Heart left ventricle (tissue), 16 donors: ENCODE measurements around the gene SAPCD1. TPM values are rescaled to one million over a fixed set of nuclear protein-coding genes. Genes with fewer than 3 reads are reported as not detected.

Experiments
- ATAC-seq, 4 donors: fragments of 200-7000 bp; cut with Tn5 transposase; one replicate each; pipeline ENCODE4 v1.9.1; 2020 to 2022; ENCODE audit warnings: moderate library complexity in 4 of 4, mild to moderate bottlenecking in 3 of 4, moderate number of reproducible peaks in 1 of 4
- DNase-seq, 5 donors: peaks; one replicate each; pipeline ENCODE4 v3.0.0-alpha.2; 2020
- H3K27ac ChIP-seq, 12 donors: fragments of 200-600 bp; sonication (generic) in 4 of 12; one replicate each; pipeline versions ENCODE4 v1.5.0 to v1.8.0; 2016 to 2022; ENCODE audit warnings: mild to moderate bottlenecking in 2 of 12
- H3K27me3 ChIP-seq, 9 donors: fragments of 200-600 bp; sonication (generic) in 2 of 9; one replicate each; pipeline versions ENCODE4 v1.5.1 to v1.8.0; 2016 to 2022; ENCODE audit warnings: mild to moderate bottlenecking in 3 of 9
- H3K36me3 ChIP-seq, 9 donors: fragments of 200-600 bp; sonication (generic) in 2 of 9; one replicate each; pipeline versions ENCODE4 v1.5.0 to v1.8.0; 2018 to 2022; ENCODE audit warnings: mild to moderate bottlenecking in 2 of 9
- H3K4me1 ChIP-seq, 12 donors: fragments of 200-600 bp; sonication (generic) in 4 of 12; one replicate each; pipeline versions ENCODE4 v1.5.0 to v1.8.0; 2016 to 2022; ENCODE audit warnings: mild to moderate bottlenecking in 3 of 12
- H3K4me3 ChIP-seq, 12 donors: fragments of 200-600 bp; sonication (generic) in 4 of 12; one replicate each; pipeline versions ENCODE4 v1.5.0 to v1.8.0; 2017 to 2022; ENCODE audit warnings: mild to moderate bottlenecking in 9 of 12, moderate library complexity in 4 of 12
- H3K9me3 ChIP-seq, 12 donors: fragments of 200-600 bp; sonication (generic) in 4 of 12; one replicate each; pipeline versions ENCODE4 v1.5.0 to v1.8.0; 2016 to 2022; ENCODE audit warnings: mild to moderate bottlenecking in 1 of 12
- CTCF ChIP-seq, 12 donors: fragments of 200-600 bp; sonication (generic) in 4 of 12; IDR thresholded peaks; one replicate each; pipeline versions ENCODE4 v1.5.0 to v1.8.0; 2018 to 2022; ENCODE audit warnings: antibody characterized with exemption in 12 of 12, mild to moderate bottlenecking in 5 of 12
- POLR2A ChIP-seq, 2 donors: fragments of 450-650 bp; IDR thresholded peaks; one replicate each; pipeline ENCODE4 v1.6.1; 2017; ENCODE audit warnings: antibody characterized with exemption in 2 of 2, mild to moderate bottlenecking in 2 of 2, moderate library complexity in 2 of 2
- WGBS, 4 donors: extraction: QIAGEN DNeasy Blood & Tissue Kit in 2 of 4; methylation state at CpG; one replicate each; pipeline versions ENCODE4 v1.1.5 to v1.1.7; 2013 to 2018; 5-methylcytosine and 5-hydroxymethylcytosine counted together
- intact Hi-C, 10 donors: fragments of 100-400 bp; cut with DNase I; formaldehyde crosslinking; loops; one replicate each; pipeline versions ENCODE4 v1.11.1 to v1.14.2; 2022
- polyA plus RNA-seq, 2 donors: library from polyadenylated mRNA; stranded (reverse); fragments of 200-250 nt; gene quantifications; one replicate each; pipeline ENCODE4 v1.2.3, GENCODE V29; 2013
- total RNA-seq, 9 donors: library from RNA; depleted of rRNA in 2 of 9; stranded (reverse); fragments of >200 nt in 2 of 9; fragmentation: NEBNext Ultra II Directional in 3 of 9; extraction: Animal tissue kit (Norgen Biotek cat#: 25700) in 3 of 9; gene quantifications; one replicate each; pipeline versions ENCODE4 v1.1.0 to v1.2.4, GENCODE V29; 2016 to 2023
- donor health status: ischemic (EF 13 %, LVEDD 7.1; RV severe dilation, severe dysfunction).
- donor health status: healthy with polysubstance abuse.
- donor health status: DM: no; HTN: yes; CAD: no.
- donor health status: DM: no; HTN: no; CAD: no.
- donor health status: ischemic (EF 25% LVEDD 6.9; RV normal size, moderate dysfunction).
- donor health status: ischemic (EF 25% LVEDD 5.7; RV mildly dilated, moderate dysfunction).
- donor health status: healthy.
- donor health status: DM: yes; HTN: yes; CAD: no.
- donor health status: ischemic (EF 35%, LVEDD 5.7; RV mildly dilated, moderate dysfunction).
- donor health status: nonischemic (EF 11% LVEDD 7.7; RV severe dilation, severe dysfunction).
- donor health status: DM: yes; HTN: yes; CAD: no.
- donor health status: PGD.
- donor health status: ischemic (EF 29% LVEDD 5.4; RV normal size, mild dysfunction).
- donor health status: nonischemic (EF 23%, LVEDD 6.1; RV moderate dilation, normal function).

Gene SAPCD1
- total and polyA plus RNA-seq, 11 donors = 0.35 to 1.5 (median 0.73) TPM; not detected in 6

- Histone ChIP-seq H3K4me1 (peaks cover 5 to 75% (median 49%) of the 10 kb centered on the region in 12 donors), H3K27me3 (no peaks in the 10 kb centered on the region), H3K27ac (peak within 1 kb of the TSS; percentile 69 to 99 (median 92)), H3K36me3 (peaks cover 3 to 34% (median 29%) of the 10 kb centered on the region in 9 donors), H3K9me3 (no peaks in the 10 kb centered on the region), H3K4me3 (peak within 1 kb of the TSS; percentile 40 to 91 (median 78))
- 0 to 2% (median 1%) methylated on average over 18 to 24 of the region's 24 CpGs for WGBS, 4 donors
- intact Hi-C loops = loop anchor here in 4 of 10 donors (5.0 to 10.0 kb wide), 5 partner anchors 34 to 99 kb away; partner anchors contain the start of genes ABHD16A (in 1 of the 4), HSPA1B (in 1 of the 4) and VARS1 (in 1 of the 4)
- ATAC-seq (peak; percentile 44 to 75 (median 70)), DNase-seq (peak; percentile 87 to 92 (median 89))
- TF ChIP-seq POLR2A (IDR thresholded peaks at IDR 0.05) (peak in 1 of 2 donors; percentile 95), CTCF (IDR thresholded peaks at IDR 0.05) (no peak)
Measured at GRCh38 chr6:31736021-31736767, 26.3 kb upstream of the SAPCD1 start, which contains the start of gene CLIC1. CLIC1 (minus strand) TSS chr6:31736530; CDS start chr6:31736300, 230 bp downstream.

GRCh38 chr6:31736768-31737314 is 25.6 kb upstream of the SAPCD1 start:
- peak overlapping the region; percentile 67 to 99 (median 92) for H3K27ac ChIP-seq
- peak in 1 of 5 donors; percentile 30 for DNase-seq
- H3K36me3 ChIP-seq = peaks cover 3 to 32% (median 23%) of the 10 kb centered on the region in 9 donors
- 44 to 51% (median 46%) methylated on average over 10 of the region's 10 CpGs for WGBS, 4 donors
- intact Hi-C loops = loop anchor here in 4 of 10 donors (5.0 to 10.0 kb wide), 5 partner anchors 35 to 98 kb away; partner anchors contain the start of genes ABHD16A (in 1 of the 4), HSPA1B (in 1 of the 4) and VARS1 (in 1 of the 4)
- peaks cover 5 to 69% (median 49%) of the 10 kb centered on the region in 12 donors for H3K4me1 ChIP-seq
- ATAC-seq = no peak
- H3K4me3 ChIP-seq = peak overlapping the region; percentile 40 to 91 (median 78)
- no peak for TF ChIP-seq POLR2A (IDR thresholded peaks at IDR 0.05)
- no peak for TF ChIP-seq CTCF (IDR thresholded peaks at IDR 0.05)
- H3K27me3 ChIP-seq = no peaks in the 10 kb centered on the region
- no peaks in the 10 kb centered on the region for H3K9me3 ChIP-seq

GRCh38 chr6:31737315-31737990 is 25.0 kb upstream of the SAPCD1 start:
- no peaks in the 10 kb centered on the region for H3K9me3 ChIP-seq
- peak overlapping the region in 6 of 12 donors; percentile 65 to 91 (median 84) for H3K4me3 ChIP-seq
- DNase-seq (no peak), ATAC-seq (no peak)
- WGBS, 4 donors = 53 to 61% (median 57%) methylated on average over 7 of the region's 7 CpGs
- peaks cover 5 to 63% (median 47%) of the 10 kb centered on the region in 12 donors for H3K4me1 ChIP-seq
- TF ChIP-seq POLR2A (IDR thresholded peaks at IDR 0.05) (peak in 1 of 2 donors; percentile 20), CTCF (IDR thresholded peaks at IDR 0.05) (no peak)
- peak overlapping the region; percentile 67 to 99 (median 92) for H3K27ac ChIP-seq
- no peaks in the 10 kb centered on the region for H3K27me3 ChIP-seq
- intact Hi-C loops = loop anchor here in 4 of 10 donors (5.0 to 10.0 kb wide), 5 partner anchors 35 to 97 kb away; partner anchors contain the start of genes ABHD16A (in 1 of the 4), HSPA1B (in 1 of the 4) and VARS1 (in 1 of the 4)
- H3K36me3 ChIP-seq = peaks cover under 1 to 27% (median 17%) of the 10 kb centered on the region in 9 donors
